GM21576 (cell line): ENCODE results near the gene TOLLIP.

Source experiments
- ATAC-seq: cut with Tn5 transposase; IDR thresholded peaks from one replicate; pipeline ENCODE4 v1.9.1; 2021; ENCODE audit warnings: mild to moderate bottlenecking, moderate library complexity; ENCODE audit not compliant: unreplicated experiment

TOLLIP gene

GRCh38 chr11:1234771-1235305 lies 74.6 kb downstream of the TOLLIP start:
- no peak for ATAC-seq

- ATAC-seq, result no peak
Observed at GRCh38 chr11:1234054-1234720, 75.2 kb downstream of the TOLLIP start.

DNA sequence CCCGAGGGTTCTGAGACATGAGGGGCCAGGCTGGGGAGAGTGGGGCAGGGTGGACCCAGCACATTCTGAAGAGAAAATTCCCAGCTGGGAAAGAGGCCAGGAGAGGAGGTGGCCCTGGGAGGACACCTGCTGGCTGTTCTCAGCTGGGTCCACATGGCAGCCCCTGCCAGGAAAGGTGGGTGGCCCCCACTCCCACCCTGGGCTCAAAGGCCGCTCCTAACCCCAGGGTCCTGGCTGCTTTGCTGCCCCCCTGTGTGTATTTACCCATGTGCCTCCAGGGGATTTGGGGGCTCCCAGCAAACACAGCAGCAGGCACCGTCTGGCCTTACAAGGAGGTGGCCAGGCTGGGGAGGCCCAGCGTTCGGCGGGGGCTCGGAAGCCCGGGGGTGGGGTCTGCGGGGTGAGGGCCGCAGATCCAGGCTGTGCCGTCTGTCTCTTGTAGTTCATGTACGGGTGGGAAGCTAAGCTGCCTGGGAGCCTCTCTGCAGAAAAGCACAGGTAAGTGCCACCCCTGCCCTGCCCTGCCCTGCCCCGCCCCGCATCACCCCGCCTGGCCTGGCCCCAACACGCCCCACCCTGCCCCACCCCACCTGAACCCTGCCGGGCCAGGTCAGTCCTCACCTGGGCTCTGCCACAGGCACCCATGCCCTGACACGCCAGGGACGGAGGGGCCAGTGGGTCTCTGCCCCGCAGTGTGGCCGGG lies 75.9 kb downstream of the TOLLIP start:
- no peak for ATAC-seq

- ATAC-seq, result no peak
Observed at GRCh38 chr11:1232883-1233321, 76.5 kb downstream of the TOLLIP start.

GRCh38 chr11:1232021-1232882 lies 77.2 kb downstream of the TOLLIP start:
- ATAC-seq, result no peak

GRCh38 chr11:1231396-1232020 lies 77.9 kb downstream of the TOLLIP start:
- no peak for ATAC-seq

DNA sequence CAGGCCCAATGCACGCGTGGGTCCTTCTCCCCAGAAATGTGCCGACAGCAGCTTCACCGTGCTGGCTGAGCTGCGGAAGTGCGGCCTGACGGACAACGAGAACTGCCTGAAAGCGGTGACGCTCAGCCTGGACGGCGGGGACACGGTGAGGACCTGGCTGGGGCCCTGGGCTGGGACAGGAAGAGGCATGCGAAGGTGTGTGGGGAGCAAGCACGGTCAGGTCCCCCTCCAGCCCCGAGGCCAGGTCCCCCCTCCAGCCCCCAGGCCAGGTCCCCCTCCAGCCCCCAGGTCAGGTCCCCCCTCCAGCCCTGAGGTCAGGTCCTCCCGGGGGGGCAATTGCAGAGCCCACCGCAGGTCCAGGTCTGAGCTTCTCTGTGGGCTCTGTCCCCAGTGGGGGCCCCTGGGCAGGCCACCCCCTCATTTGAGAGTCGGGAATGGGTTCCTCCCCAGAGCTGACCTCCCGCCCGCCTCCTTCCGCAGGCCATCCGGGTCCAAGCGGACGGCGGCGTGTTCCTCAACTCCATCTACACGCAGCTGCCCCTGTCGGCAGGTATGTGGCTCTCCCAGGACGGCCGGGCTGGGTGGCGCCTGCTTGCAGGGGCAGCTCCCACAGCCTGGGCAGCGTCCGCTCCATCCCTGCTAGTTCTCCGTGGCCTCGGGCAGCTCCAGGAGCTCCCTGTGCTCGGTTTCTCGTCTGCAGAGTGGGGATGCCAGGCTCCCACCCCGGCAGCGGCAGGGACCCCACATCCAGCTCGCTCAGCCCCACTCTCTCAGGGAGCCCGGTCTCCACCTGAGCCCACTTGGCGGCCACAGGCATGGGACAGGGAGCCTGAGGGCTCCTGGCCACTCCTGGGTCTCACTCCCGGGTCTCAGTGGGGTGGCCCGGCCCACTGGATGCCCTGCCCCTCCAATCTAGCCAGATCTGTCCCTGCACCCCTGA lies 78.7 kb downstream of the TOLLIP start:
- ATAC-seq, result no peak

DNA sequence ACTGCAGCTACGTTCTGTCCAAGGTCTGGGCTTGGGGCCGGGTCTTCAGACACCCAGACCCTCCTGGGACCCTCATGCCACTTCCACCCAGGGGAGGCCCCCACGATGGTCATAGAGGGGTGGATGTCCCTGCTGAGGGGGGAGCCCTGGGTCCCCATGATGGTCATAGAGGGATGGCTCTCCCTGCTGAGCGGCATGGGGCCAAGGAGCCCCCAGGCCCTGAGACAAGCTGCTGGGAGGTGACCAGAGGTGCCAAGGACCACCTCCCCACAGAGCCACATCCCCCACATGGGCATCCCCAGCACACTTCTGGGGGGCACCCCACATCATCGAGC lies 79.3 kb downstream of the TOLLIP start:
- ATAC-seq, result no peak

GRCh38 chr11:1229471-1230120 lies 79.8 kb downstream of the TOLLIP start:
- no peak for ATAC-seq

GRCh38 chr11:1228921-1229451 lies 80.4 kb downstream of the TOLLIP start:
- no peak for ATAC-seq

DNA sequence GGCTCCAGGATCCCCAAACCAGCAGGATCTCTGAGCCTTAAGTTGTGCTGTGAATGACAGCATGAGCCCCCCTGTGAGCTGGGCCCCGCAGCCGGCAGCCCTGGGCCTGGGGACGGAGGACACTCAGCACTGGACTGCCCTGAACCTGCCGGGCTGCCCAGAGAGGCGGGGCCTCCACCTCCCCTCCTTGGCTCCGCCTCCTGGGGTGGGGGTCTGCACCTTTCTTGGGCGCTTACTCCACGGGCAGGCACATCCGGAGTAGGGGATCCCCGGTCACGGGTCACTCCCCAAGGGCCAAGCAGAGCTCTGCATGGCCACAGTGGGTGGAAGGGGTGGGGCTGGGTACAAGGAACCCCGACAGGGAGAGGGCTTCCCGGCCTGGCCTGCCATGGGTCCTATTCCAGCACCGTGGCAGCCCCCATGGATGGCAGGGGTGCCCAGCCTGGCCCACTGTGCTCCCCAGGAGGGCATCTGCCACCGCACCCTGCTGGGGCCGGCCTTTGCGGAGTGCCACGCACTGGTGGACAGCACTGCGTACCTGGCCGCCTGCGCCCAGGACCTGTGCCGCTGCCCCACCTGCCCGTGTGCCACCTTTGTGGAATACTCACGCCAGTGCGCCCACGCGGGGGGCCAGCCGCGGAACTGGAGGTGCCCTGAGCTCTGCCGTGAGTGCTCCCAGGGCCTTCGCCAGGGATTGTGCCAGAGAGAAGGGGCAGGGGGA lies 81.2 kb downstream of the TOLLIP start:
- ATAC-seq, result no peak

DNA sequence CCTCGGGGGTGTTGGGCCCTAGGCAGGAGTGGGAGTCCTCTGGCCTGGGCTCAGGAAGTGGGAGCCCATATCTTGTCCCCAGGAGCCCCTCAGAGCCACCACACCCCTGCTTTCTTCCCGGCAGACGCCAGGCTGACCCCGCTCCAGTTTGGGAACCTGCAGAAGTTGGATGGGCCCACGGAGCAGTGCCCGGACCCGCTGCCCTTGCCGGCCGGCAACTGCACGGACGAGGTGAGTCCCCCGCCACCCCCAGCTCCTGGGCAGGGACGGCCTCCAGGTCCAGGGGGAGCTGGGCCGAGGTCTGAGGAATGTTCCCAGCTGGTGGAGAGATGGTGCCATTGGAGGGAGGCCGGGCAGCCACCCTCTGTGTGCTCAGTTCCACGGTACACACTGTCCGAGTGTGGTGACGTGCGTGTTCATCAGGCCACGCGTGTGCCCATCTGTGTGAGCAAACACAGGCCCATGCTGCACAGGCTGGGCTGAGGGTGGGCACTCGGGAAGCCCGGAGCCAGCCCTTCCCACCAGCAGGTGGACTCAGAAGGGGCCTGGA lies 81.8 kb downstream of the TOLLIP start:
- ATAC-seq, result no peak

GRCh38 chr11:1226986-1227550 lies 82.4 kb downstream of the TOLLIP start:
- ATAC-seq, result no peak

- ATAC-seq, result no peak
Observed at GRCh38 chr11:1226226-1226985, 83.0 kb downstream of the TOLLIP start.

GRCh38 chr11:1225386-1226225 lies 83.8 kb downstream of the TOLLIP start:
- ATAC-seq, result no peak
